Liver (tissue), 9 donors: Measurements from ENCODE around the gene CYP2J2. TPM values are rescaled to one million over a fixed set of nuclear protein-coding genes. Genes with fewer than 3 reads are reported as not detected.

Experiments
- DNase-seq: peaks from one replicate; pipeline ENCODE4 v3.0.0-alpha.2; 2017; ENCODE audit warnings: low spot score
- H3K27ac ChIP-seq, 2 donors: one replicate each; pipeline ENCODE4 v1.7.0; 2013; ENCODE audit warnings: inconsistent platforms in 2 of 2, low read length in 2 of 2, control low read depth in 1 of 2, low read depth in 1 of 2, mild to moderate bottlenecking in 1 of 2
- H3K27me3 ChIP-seq, 4 donors: one replicate each; pipeline versions ENCODE4 v1.6.1 to v1.7.0; 2013; ENCODE audit warnings: low read length in 3 of 4, inconsistent platforms in 1 of 4, mild to moderate bottlenecking in 1 of 4, moderate library complexity in 1 of 4; ENCODE audit not compliant: control insufficient read depth in 4 of 4, insufficient read depth in 4 of 4
- H3K36me3 ChIP-seq, 4 donors: one replicate each; pipeline versions ENCODE4 v1.6.1 to v1.7.0; 2013; ENCODE audit warnings: low read length in 3 of 4, mild to moderate bottlenecking in 3 of 4, low read depth in 1 of 4, moderate library complexity in 1 of 4; ENCODE audit not compliant: control insufficient read depth in 4 of 4, insufficient read depth in 3 of 4
- H3K4me1 ChIP-seq, 4 donors: one replicate each; pipeline versions ENCODE4 v1.6.1 to v1.7.0; 2013; ENCODE audit warnings: low read length in 3 of 4, mild to moderate bottlenecking in 3 of 4, moderate library complexity in 1 of 4; ENCODE audit not compliant: control insufficient read depth in 4 of 4, insufficient read depth in 4 of 4
- H3K4me3 ChIP-seq, 3 donors: one replicate each; pipeline versions ENCODE4 v1.6.1 to v1.7.0; 2013; ENCODE audit warnings: low read length in 3 of 3, control low read depth in 1 of 3, low read depth in 1 of 3, mild to moderate bottlenecking in 1 of 3
- H3K9ac ChIP-seq, 2 donors: one replicate each; pipeline ENCODE4 v1.7.0; 2013; ENCODE audit warnings: low read length in 2 of 2, mild to moderate bottlenecking in 2 of 2, moderate library complexity in 2 of 2, control low read depth in 1 of 2, low read depth in 1 of 2
- H3K9me3 ChIP-seq, 4 donors: one replicate each; pipeline versions ENCODE4 v1.6.1 to v1.7.0; 2013; ENCODE audit warnings: low read length in 3 of 4; ENCODE audit not compliant: control insufficient read depth in 4 of 4
- ATF3 ChIP-seq: IDR thresholded peaks from 2 replicates; pipeline ENCODE4 v1.6.1; 2016; ENCODE audit warnings: antibody characterized with exemption
- CTCF ChIP-seq: fragments of 150-350 bp; IDR thresholded peaks from 2 replicates; pipeline ENCODE4 v1.5.1; 2017; ENCODE audit warnings: improper control_type of control experiment, low read depth, low read length; ENCODE audit not compliant: missing input control
- EGR1 ChIP-seq, 2 donors: IDR thresholded peaks; 2 replicates each; pipeline ENCODE4 v1.6.1; 2016 to 2018; ENCODE audit warnings: antibody characterized with exemption in 2 of 2, low read depth in 2 of 2
- FOXA1 ChIP-seq: IDR thresholded peaks from 2 replicates; pipeline ENCODE4 v1.6.1; 2016; ENCODE audit warnings: antibody characterized with exemption
- FOXA2 ChIP-seq: IDR thresholded peaks from 2 replicates; pipeline ENCODE4 v1.6.1; 2016; ENCODE audit warnings: antibody characterized with exemption
- HNF4A ChIP-seq, 2 donors: conservative IDR thresholded peaks; 2 replicates each; pipeline ENCODE4 v1.6.1; 2016; ENCODE audit warnings: antibody characterized with exemption in 2 of 2, mild to moderate bottlenecking in 2 of 2
- HNF4G ChIP-seq: IDR thresholded peaks from 2 replicates; pipeline ENCODE4 v1.6.1; 2016; ENCODE audit warnings: antibody characterized with exemption
- JUND ChIP-seq, 2 donors: IDR thresholded peaks; 2 replicates each; pipeline ENCODE4 v1.6.1; 2016; ENCODE audit warnings: antibody characterized with exemption in 2 of 2
- NR2F2 ChIP-seq: IDR thresholded peaks from 2 replicates; pipeline ENCODE4 v1.6.1; 2016; ENCODE audit warnings: antibody characterized with exemption
- RAD21 ChIP-seq, 2 donors: IDR thresholded peaks; 2 replicates each; pipeline ENCODE4 v1.6.1; 2016; ENCODE audit warnings: antibody characterized with exemption in 2 of 2, mild to moderate bottlenecking in 2 of 2
- REST ChIP-seq: IDR thresholded peaks from 2 replicates; pipeline ENCODE4 v1.6.1; 2016; ENCODE audit warnings: antibody characterized with exemption, mild to moderate bottlenecking
- RXRA ChIP-seq, 2 donors: IDR thresholded peaks; 2 replicates each; pipeline ENCODE4 v1.6.1; 2017 to 2018; ENCODE audit warnings: antibody characterized with exemption in 2 of 2, mild to moderate bottlenecking in 1 of 2
- SP1 ChIP-seq: IDR thresholded peaks from 2 replicates; pipeline ENCODE4 v1.6.1; 2018; ENCODE audit warnings: antibody characterized with exemption, mild to moderate bottlenecking
- TAF1 ChIP-seq: conservative IDR thresholded peaks from 2 replicates; pipeline ENCODE4 v1.6.1; 2016; ENCODE audit warnings: antibody characterized with exemption, mild to moderate bottlenecking
- YY1 ChIP-seq: IDR thresholded peaks from 2 replicates; pipeline ENCODE4 v1.6.1; 2016; ENCODE audit warnings: antibody characterized with exemption, mild to moderate bottlenecking
- WGBS: extraction: QIAGEN DNeasy Blood & Tissue Kit; methylation state at CpG from one replicate; pipeline ENCODE4 v1.1.7; 2013; 5-methylcytosine and 5-hydroxymethylcytosine counted together
- polyA plus RNA-seq, 2 donors: library from polyadenylated mRNA; stranded (reverse) in 1 of 2; unstranded in 1 of 2; fragments of 200-250 nt in 1 of 2; fragments of >200 nt in 1 of 2; fragmentation: Nextera tagmentation in 1 of 2; extraction: Ambion mirVana in 1 of 2; gene quantifications; one replicate each; pipeline versions ENCODE4 v1.2.1 to v1.2.3, GENCODE V29; 2013 to 2015
- total RNA-seq, 2 donors: library from RNA; depleted of rRNA; stranded (reverse); fragments of >200 nt; gene quantifications; one replicate each; pipeline ENCODE4 v1.2.3, GENCODE V29; 2014
- donor health status: healthy.
- donor health status: healthy.
- donor health status: healthy.
- donor health status: healthy.
- donor health status: healthy.

Gene CYP2J2
- total and polyA plus RNA-seq, 4 donors = 29.4 to 77.9 (median 58.9) TPM

GRCh38 chr1:59948990-59949389 is 22.4 kb upstream of the CYP2J2 start:
- TF ChIP-seq HNF4A (conservative IDR thresholded peaks at IDR 0.05) (peak in 1 of 2 donors; percentile 11), JUND (IDR thresholded peaks at IDR 0.05) (no peak), FOXA1 (no peak), SP1 (no peak), ATF3 (no peak)
- Histone ChIP-seq H3K9me3 (no peaks in the 10 kb centered on the region), H3K36me3 (no peaks in the 10 kb centered on the region), H3K9ac (no peak overlapping the region), H3K27me3 (no peaks in the 10 kb centered on the region), H3K4me3 (no peak overlapping the region), H3K27ac (no peak overlapping the region), H3K4me1 (peaks cover 0 to 5% (median 5%) of the 10 kb centered on the region in 4 donors)
- DNase-seq = no peak
- WGBS = 28% methylated on average over 1 of the region's 1 CpG

GRCh38 chr1:59947047-59947938 is 20.7 kb upstream of the CYP2J2 start:
- TF ChIP-seq FOXA2 = no peak
- TF ChIP-seq ATF3 = no peak
- TF ChIP-seq YY1 = no peak
- no peak for TF ChIP-seq TAF1
- no peak for TF ChIP-seq EGR1 (IDR thresholded peaks at IDR 0.05; ENCODE audit: low read depth in 2 of 2)
- TF ChIP-seq NR2F2 = no peak
- TF ChIP-seq HNF4A (conservative IDR thresholded peaks at IDR 0.05) = peak in 1 of 2 donors; percentile 11
- TF ChIP-seq CTCF = peak; percentile 93
- no peak for TF ChIP-seq REST
- no peak for TF ChIP-seq JUND (IDR thresholded peaks at IDR 0.05)
- TF ChIP-seq RAD21 (IDR thresholded peaks at IDR 0.05) = peak; percentile 99
- TF ChIP-seq RXRA (IDR thresholded peaks at IDR 0.05) = no peak
- no peak for TF ChIP-seq HNF4G
- H3K27me3 ChIP-seq = no peaks in the 10 kb centered on the region
- peaks cover 0 to 5% (median 5%) of the 10 kb centered on the region in 4 donors for H3K4me1 ChIP-seq
- no peak overlapping the region for H3K9ac ChIP-seq
- H3K9me3 ChIP-seq = no peaks in the 10 kb centered on the region
- WGBS = 2% methylated on average over 6 of the region's 6 CpGs
- peak; percentile 54 for DNase-seq
- no peak overlapping the region for H3K27ac ChIP-seq
- H3K36me3 ChIP-seq = no peaks in the 10 kb centered on the region
- H3K4me3 ChIP-seq = no peak overlapping the region
